ENCODE results near the gene GAA. TPM values are rescaled to one million over a fixed set of nuclear protein-coding genes. Genes with fewer than 3 reads are reported as not detected.
A peak's percentile ranks its signal among the peaks of the same experiment; 100 is the strongest.

GAA gene
- total and polyA plus RNA-seq, 2 of the 13 experiments (the other 11 are each of a cell fraction or from before 2014, with no cell fraction given) = 21.6 to 36.4 TPM

- no peaks in the 10 kb centered on the region for H4K20me1 ChIP-seq (ENCODE audit: insufficient read depth, low read length)
- no peaks in the 10 kb centered on the region for H3K79me2 ChIP-seq (ENCODE audit: insufficient read depth, low read length)
- no peak overlapping the region for H2AFZ ChIP-seq (ENCODE audit: low read length)
- intact Hi-C loops (cut with micrococcal nuclease; ENCODE audit: unreplicated experiment) = no loop called here
- FAIRE-seq (peak; percentile 77), ATAC-seq (peak; percentile 75), DNase-seq (ENCODE audit: low spot score) (peak; percentile 95)
- H3K9me3 ChIP-seq (ENCODE audit: low read length) = no peaks in the 10 kb centered on the region
- H3K27me3 ChIP-seq (ENCODE audit: control insufficient read depth in 1 of 2, insufficient read depth in 2 of 2, low read length in 2 of 2) = no peaks in the 10 kb centered on the region; a peak in 1 of 5 replicates
- 22% methylated on average over 20 of the region's 23 CpGs for WGBS (ENCODE audit: low lambda C conversion rate)
- peak overlapping the region in 2 of 3 experiments; percentile 23 to 41; a peak in 4 of 6 replicates for H3K4me3 ChIP-seq (replicated peaks in 1 of 3; ENCODE audit: insufficient read depth in 1 of 3, low read depth in 2 of 3, low read length in 3 of 3)
- BruUV-seq (replicated peaks) = TSS peak; percentile 58
- H3K36me3 ChIP-seq (replicated peaks in 1 of 2; ENCODE audit: control insufficient read depth in 1 of 2, insufficient read depth in 2 of 2, low read length in 2 of 2) = no peaks in the 10 kb centered on the region
- no peak overlapping the region for H3K27ac ChIP-seq (ENCODE audit: extremely low read length, insufficient read depth, low read length)
- in situ Hi-C loops (cut with HindIII; ENCODE audit: extremely low pct_ligation_motif_present, low pct_unique_long_range_greater_than_20kb) = no loop called here
- H3K9ac ChIP-seq (ENCODE audit: insufficient read depth, low read depth, low read length) = peak overlapping the region; percentile 42; the same call in 1 of the 2 replicates
- POLR2A ChIA-PET = interaction anchor here (0.7 to 1.7 kb wide), 5 partner anchors 12 to 192 kb away, joined by 3 to 7 read pairs (median 4); partner anchors contain the start of genes EIF4A3, GAA and RNF213
- H3K4me2 ChIP-seq (ENCODE audit: low read depth, low read length) = peak overlapping the region; percentile 82
- H3K4me1 ChIP-seq (ENCODE audit: insufficient read depth, low read length) = peaks cover 67% of the 10 kb centered on the region
- CTCF ChIA-PET (ENCODE audit: low intra/inter-chr PET ratio, low total read pairs) = interaction anchor here (1.4 kb wide), 1 partner anchor 14 kb away, joined by 4 read pairs; no protein-coding TSS in a partner anchor
- no peak for TF ChIP-seq KMT2A (CRISPR knock-in tag; IDR thresholded peaks at IDR 0.05)
- no peak for TF ChIP-seq ZNF713 (CRISPR knock-in tag; IDR thresholded peaks at IDR 0.05)
- TF ChIP-seq HDAC2 (CRISPR knock-in tag; IDR thresholded peaks at IDR 0.05) = peak; percentile 74
- TF ChIP-seq ATF7-NPFF (CRISPR knock-in tag; IDR thresholded peaks at IDR 0.05; ENCODE audit: low read depth) = no peak
- no peak for TF ChIP-seq CREB1 (IDR thresholded peaks at IDR 0.05)
- TF ChIP-seq CREB1 (CRISPR knock-in tag; IDR thresholded peaks at IDR 0.05) = 0 out of 2 replicates have a peak, but pooled peaks have one; percentile 11
- TF ChIP-seq NFKB2 (CRISPR knock-in tag; IDR thresholded peaks at IDR 0.05; ENCODE audit: borderline replicate concordance) = no peak; the same call in 1 of the 2 replicates
- no peak for TF ChIP-seq NR3C1 (CRISPR knock-in tag; IDR thresholded peaks at IDR 0.05)
- TF ChIP-seq ZKSCAN1 (IDR thresholded peaks at IDR 0.05; ENCODE audit: low read length) = no peak; the same call in 1 of the 2 replicates
- TF ChIP-seq FOXM1 (CRISPR knock-in tag; IDR thresholded peaks at IDR 0.05) = no peak
- TF ChIP-seq TBX2 (CRISPR knock-in tag; IDR thresholded peaks at IDR 0.05; ENCODE audit: borderline replicate concordance) = peak; percentile 76; the same call in 1 of the 2 replicates
- no peak for TF ChIP-seq GTF3A (CRISPR knock-in tag; conservative IDR thresholded peaks at IDR 0.05)
- TF ChIP-seq, protein P1, sequence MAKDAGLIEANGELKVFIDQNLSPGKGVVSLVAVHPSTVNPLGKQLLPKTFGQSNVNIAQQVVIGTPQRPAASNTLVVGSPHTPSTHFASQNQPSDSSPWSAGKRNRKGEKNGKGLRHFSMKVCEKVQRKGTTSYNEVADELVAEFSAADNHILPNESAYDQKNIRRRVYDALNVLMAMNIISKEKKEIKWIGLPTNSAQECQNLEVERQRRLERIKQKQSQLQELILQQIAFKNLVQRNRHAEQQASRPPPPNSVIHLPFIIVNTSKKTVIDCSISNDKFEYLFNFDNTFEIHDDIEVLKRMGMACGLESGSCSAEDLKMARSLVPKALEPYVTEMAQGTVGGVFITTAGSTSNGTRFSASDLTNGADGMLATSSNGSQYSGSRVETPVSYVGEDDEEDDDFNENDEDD (CRISPR knock-in tag; IDR thresholded peaks at IDR 0.05; ENCODE audit: borderline replicate concordance) = no peak
- TF ChIP-seq THAP11 (CRISPR knock-in tag; IDR thresholded peaks at IDR 0.05) = peak; percentile 39
- TF ChIP-seq RFXAP (CRISPR knock-in tag; IDR thresholded peaks at IDR 0.05; ENCODE audit: borderline replicate concordance) = no peak
- TF ChIP-seq ZNF550 (CRISPR knock-in tag; IDR thresholded peaks at IDR 0.05; ENCODE audit: borderline replicate concordance) = no peak
- no peak for TF ChIP-seq ZNF282 (IDR thresholded peaks at IDR 0.05; ENCODE audit: partially characterized antibody)
- no peak for TF ChIP-seq RNF2 (conservative IDR thresholded peaks at IDR 0.05; ENCODE audit: low read depth)
- TF ChIP-seq YEATS4 (CRISPR knock-in tag; IDR thresholded peaks at IDR 0.05; ENCODE audit: borderline replicate concordance) = no peak
- TF ChIP-seq MED13 (CRISPR knock-in tag; IDR thresholded peaks at IDR 0.05) = no peak
- no peak; the same call in 1 of the 2 replicates for TF ChIP-seq TFAP4 (IDR thresholded peaks at IDR 0.05; ENCODE audit: borderline replicate concordance, low read depth)
- peak; percentile 58; the same call in 1 of the 2 replicates for TF ChIP-seq SOX5 (CRISPR knock-in tag; IDR thresholded peaks at IDR 0.05; ENCODE audit: borderline replicate concordance)
- no peak for TF ChIP-seq ZNF546 (CRISPR knock-in tag; conservative IDR thresholded peaks at IDR 0.05)
- TF ChIP-seq TRIM24 (CRISPR knock-in tag; IDR thresholded peaks at IDR 0.05) = no peak
- TF ChIP-seq ZNF749 (CRISPR knock-in tag; IDR thresholded peaks at IDR 0.05; ENCODE audit: borderline replicate concordance) = no peak
Observed at GRCh38 chr17:80068301-80069222, 32.8 kb upstream of the GAA start.

Data from HepG2 (cell line).